Colon (tissue), 2 donors: ENCODE results near the gene PHF3.
"Not testable (repeated sequence)": the region's sequence is repeated elsewhere in the genome, so short reads cannot be mapped to it uniquely, and the experiment has no call there.

Experiments
- FAIRE-seq: peaks from 2 replicates; lab custom pipeline; 2012; peaks lifted over from hg19 to GRCh38; lab: Jason Lieb, UNC
- donor health status: control.
- donor health status: control.

The PHF3 gene

DNA sequence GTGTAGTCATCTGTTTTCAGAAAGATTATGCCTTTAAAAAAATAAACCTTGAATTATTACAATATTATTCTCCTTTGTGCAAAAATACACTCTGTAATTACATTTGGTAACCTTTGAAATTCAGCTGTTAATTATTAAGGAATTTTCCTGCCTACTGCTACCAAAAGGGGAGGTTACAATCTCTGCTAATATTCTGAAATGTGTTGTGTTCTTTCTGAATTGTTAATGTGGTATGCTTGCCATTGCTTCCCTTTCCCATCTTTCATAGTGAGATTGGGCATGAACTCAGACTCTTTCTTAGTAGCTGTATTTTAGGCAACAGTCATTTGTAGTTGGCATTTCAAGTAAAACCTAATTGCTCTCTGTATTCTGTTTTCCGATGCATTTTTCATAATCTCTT, 73.0 kb downstream of the PHF3 start:
- FAIRE-seq, result no peak

- FAIRE-seq, result no peak
These were observed 73.5 kb downstream of the PHF3 start for GRCh38 chr6:63709148-63709547.

DNA sequence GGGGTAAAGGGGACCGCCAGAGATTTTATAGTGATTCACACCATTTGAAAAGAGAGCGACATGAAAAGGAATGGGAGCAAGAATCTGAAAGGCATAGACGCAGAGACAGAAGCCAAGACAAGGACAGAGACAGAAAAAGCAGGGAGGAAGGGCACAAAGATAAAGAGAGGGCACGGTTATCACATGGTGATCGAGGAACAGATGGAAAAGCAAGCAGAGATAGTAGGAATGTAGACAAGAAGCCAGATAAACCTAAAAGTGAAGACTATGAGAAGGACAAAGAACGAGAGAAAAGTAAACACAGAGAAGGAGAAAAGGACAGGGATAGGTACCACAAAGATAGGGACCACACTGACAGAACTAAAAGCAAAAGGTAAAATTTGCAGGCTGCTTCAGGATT, 77.7 kb downstream of the PHF3 start:
- no peak for FAIRE-seq

DNA sequence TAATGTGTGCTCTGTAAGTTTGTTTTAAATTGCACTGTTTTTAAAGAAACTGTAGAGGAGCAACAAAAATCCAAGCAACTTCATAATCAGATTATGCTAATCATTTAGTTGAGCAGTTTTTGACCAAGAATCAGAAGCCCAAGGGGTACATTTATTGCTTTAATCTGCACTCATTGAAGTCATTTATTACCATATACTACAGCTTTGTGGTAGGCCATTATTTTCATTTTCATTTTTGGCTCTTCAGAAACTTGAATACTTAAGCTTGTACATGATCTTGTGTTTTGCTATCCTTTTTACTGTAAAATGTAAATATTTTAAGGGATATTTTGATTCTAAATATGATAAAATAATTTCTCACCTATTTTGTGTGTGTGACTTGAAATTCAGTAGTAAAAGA, 78.5 kb downstream of the PHF3 start:
- no peak for FAIRE-seq

DNA sequence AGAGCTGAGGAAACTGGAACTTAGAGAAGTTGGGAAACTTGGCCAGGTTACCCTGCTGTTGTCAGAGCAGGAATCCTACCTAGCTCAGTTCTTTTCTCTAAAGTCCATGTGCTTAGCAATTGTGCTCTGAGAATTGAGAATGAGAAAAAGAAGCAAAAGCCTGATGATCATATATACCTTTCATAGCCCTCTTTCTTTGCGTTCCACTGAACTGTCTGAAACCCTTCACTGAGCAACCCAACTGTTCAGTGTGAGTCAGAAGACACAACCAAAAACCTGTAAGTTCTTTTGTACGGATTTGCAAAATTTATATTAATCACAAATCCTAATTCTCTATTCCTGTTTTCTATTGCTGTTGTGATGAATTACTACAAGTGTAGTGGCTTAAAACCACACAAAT, 80.6 kb downstream of the PHF3 start:
- no peak for FAIRE-seq

GRCh38 chr6:63721181-63721580, 85.6 kb downstream of the PHF3 start:
- FAIRE-seq, result no peak

DNA sequence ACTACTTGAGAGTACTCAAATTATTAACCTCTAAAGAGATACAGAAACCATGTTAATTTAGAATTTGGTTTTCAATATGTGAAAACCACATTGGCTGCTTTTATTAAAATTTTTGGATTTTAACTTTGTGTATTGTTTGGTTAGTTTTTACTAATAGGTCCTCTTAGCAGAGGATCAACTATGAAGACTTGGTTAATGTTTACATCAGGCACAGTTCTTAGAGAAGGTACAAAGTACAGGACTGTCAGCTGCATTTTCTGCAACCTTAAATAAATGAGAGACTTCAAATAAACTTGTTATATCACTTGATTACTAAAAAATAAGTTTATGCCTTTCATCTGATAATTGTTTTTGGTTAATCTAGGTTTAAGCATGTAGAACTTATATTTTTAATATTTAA, 89.1 kb downstream of the PHF3 start:
- FAIRE-seq, result no peak

- no peak for FAIRE-seq
These were observed 94.7 kb downstream of the PHF3 start for GRCh38 chr6:63730311-63730710.

DNA sequence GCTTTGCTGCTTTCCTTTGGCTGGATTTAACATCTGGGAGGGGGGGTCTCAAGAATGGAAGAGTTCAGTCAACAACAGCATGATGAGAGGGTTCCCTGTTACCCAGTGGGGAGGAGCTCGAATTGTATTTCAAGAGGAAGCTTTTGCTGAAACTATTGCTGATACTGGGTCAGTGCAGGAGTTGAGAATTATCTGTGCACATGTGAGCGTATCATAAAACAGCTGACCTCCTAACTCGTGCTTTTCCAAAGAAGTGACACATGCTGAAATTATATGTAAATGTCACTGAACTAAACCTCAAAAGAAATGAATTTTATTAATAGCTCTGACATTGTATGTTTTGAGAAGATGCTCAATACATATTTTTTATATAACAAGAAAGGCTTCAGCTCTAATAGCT, 96.3 kb downstream of the PHF3 start:
- FAIRE-seq, result no peak

DNA sequence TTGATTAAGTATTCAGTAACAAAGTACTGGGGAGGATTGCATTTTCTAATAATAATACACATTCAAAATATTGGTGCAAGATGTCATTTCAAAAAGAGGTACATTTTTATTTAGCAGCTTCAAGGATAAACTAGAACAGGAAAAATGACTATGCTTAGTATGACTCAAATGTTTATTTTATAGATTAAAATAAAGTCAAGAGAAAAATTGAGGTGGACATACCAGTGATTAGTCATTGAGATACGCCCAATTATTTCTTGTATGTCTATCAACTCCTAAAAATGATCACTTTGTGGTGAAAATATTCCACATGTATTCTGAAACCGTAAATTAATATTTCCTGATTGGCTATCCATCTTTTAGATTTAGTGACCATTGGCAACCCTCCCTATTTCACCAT, 96.7 kb downstream of the PHF3 start:
- FAIRE-seq, result no peak

DNA sequence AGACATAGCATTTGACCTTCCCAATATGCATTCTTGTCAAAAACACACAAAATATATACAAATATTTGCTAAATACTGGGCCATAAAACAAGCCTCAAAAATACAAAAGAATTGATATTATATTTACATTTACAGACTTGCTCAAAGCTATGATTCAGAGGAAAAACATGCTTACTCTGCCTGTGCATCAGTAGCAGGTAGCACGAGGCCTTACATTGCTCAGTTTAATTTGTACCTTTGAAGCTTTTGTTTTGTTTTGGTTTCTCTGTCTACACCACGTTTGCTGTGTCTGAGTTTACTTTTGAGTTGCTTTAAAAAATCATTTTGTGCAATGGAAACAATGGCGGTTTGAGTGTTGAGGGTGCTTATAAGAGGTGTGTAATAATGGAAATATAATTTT, 99.3 kb downstream of the PHF3 start:
- no peak for FAIRE-seq

GRCh38 chr6:63738190-63738589, 102.6 kb downstream of the PHF3 start:
- FAIRE-seq, result not testable (repeated sequence)

DNA sequence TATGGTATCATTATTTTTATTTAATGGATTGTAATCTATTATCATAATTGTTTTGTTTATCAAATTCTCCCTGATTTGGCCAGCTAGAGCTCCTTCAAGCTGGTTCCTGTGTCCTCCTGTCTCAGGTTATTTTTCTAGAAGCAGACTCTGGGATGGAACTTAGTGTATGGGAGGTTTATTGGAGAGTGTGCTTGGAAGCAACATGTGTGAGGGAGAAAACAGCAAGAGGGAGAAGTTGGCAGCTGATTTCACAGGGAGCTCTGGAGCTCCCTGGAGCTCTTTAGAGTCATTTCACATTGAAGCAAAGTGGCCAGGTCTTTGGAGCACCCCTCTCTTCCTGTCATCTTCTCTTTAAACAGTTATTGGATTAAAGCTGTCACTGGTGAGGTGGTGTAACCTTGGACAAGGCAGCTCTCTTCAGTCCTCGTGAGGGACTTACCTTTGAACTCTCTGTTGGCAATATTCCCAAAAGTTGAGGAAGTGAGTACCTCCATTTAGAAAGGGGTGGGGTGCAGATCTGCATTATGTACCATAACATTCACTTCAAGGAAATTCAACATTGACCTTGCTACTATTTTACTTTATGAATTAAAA, 103.6 kb downstream of the PHF3 start:
- FAIRE-seq, result no peak

GRCh38 chr6:63740709-63741108, 105.1 kb downstream of the PHF3 start:
- no peak for FAIRE-seq

- no peak for FAIRE-seq
These were observed 106.5 kb downstream of the PHF3 start for GRCh38 chr6:63742060-63742459.

DNA sequence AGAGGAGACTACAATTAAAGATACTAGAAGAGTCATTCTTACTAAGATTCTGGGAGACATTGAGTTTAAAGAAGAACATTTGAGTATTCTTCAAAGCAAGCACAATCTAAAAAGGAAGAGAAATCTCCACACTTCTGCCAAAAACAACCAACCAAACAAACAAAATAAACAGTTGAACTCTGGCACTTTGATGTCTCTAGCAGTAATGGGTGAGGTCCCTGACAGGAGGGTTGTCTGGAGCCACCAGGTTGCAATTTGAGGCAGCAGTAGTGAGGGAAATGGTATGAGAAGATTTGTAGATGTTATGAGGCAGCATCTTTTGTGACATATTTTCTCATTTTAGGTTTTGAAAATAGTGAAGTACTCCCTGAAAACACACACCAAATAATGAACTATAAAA, 108.1 kb downstream of the PHF3 start:
- no peak for FAIRE-seq

DNA sequence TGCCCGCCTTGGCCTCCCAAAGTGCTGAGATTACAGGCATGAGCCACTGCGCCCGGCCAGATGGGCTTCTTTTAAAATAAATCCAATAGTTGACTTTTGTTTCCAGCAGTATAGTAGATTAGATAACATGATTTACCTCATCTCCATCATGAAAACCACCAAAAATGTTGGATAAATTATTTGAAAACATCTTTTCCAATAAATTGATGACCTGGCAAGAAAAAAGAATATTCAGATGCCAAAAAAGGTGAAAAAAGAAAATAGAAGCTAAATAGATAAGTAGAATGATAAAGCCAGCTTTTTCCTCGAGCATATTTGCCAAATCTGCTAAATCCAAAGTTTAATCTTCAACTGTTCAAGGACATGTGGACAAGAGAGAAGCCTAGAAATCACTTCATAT, 109.2 kb downstream of the PHF3 start:
- no peak for FAIRE-seq

DNA sequence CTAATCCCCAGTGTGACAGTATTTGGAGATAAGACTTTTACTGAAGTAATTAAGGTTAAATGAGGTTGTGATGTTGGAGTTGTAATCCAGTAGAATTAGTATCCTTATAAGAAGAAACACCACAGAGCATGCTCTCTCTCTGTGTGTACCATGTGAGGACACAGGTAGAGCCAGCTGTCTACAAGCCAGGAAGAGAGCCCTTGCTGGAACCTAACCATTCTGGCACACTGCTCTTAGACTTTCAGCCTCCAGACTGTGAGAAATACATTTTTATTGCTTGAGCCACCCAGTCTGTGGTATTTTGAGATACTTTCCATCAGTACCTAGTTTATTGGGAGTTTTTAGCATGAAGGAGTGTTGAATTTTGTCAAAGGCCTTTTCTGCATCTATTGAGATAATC, 110.2 kb downstream of the PHF3 start:
- no peak for FAIRE-seq

GRCh38 chr6:63750400-63750799, 114.8 kb downstream of the PHF3 start:
- FAIRE-seq, result no peak

DNA sequence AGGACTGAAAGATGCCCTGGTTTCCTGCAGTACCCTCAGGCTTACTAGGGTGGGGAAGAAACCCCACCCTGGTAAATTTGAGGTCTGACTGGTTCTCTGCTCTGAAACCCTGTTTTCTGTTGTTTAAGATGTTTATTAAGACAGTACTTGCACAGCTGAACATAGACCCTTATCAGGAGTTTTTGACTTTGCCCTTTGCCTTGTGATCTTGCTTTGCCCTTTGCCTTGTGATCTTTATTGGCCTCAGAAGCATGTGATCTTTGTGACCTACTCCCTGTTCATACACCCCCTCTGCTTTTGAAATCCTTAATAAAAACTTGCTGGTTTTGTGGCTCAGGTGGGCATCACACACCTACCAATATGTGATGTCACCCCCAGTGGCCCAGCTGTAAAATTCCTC, 121.7 kb downstream of the PHF3 start:
- not testable (repeated sequence) for FAIRE-seq

- FAIRE-seq, result no peak
These were observed 122.2 kb downstream of the PHF3 start for GRCh38 chr6:63757826-63758225.

DNA sequence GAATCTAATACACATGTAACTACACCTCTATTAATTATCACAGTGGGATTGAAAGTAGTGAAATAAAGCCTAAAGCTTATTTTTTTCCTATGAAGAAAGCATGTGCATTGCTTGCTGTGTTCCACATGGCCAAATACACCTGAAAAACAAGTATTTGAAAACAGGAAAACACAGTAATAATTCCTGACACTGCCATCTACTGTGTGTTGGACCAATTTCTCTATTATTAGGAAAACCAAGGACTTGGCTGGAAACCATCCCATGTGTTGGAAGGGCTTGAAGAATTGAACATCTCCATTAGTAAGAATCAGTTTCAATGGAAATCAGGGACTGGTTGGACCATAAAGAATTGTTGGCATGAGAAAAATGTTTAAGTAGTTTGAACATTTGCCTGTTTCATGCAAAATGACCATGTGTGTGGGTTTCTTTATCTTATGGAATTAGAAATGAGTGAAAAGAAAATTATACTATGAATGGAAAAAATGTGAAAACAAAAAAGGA, 124.1 kb downstream of the PHF3 start:
- FAIRE-seq, result no peak

DNA sequence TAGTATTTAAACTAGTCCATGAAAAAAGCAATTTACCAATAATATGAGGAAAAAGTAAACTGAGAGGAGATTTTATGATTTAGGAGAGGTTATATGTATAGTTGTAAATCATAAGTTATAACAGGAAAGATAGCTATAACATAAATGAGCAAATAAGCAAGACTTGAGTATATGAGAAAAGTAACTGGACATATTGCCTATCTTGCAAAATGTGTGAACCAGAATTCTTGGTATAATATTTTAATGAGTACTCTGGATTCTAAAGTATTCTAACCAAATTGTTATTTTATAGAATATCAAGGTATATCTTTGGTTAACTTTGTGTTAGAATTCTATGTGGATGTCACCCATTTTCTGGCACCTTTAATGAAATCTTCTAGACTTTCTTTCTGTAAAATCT, 124.6 kb downstream of the PHF3 start:
- FAIRE-seq, result no peak

- FAIRE-seq, result peak; percentile 97
These were observed 128.8 kb downstream of the PHF3 start for GRCh38 chr6:63764318-63764916.
